Hematopoietic multipotent progenitor cell treated with erythropoietin and hydrocortisone succinate and interleukin-3 and kit ligand, for 15 days (in vitro differentiated cells): Measurements from ENCODE around the gene EPO.
A peak's percentile ranks its signal among the peaks of the same experiment; 100 is the strongest.
"Not testable (repeated sequence)": the region's sequence is repeated elsewhere in the genome, so short reads cannot be mapped to it uniquely, and the experiment has no call there.

Source experiments
- DNase-seq: peaks from one replicate; pipeline ENCODE4 v3.0.0-alpha.2; 2015; ENCODE audit warnings: low spot score

The EPO gene

DNA sequence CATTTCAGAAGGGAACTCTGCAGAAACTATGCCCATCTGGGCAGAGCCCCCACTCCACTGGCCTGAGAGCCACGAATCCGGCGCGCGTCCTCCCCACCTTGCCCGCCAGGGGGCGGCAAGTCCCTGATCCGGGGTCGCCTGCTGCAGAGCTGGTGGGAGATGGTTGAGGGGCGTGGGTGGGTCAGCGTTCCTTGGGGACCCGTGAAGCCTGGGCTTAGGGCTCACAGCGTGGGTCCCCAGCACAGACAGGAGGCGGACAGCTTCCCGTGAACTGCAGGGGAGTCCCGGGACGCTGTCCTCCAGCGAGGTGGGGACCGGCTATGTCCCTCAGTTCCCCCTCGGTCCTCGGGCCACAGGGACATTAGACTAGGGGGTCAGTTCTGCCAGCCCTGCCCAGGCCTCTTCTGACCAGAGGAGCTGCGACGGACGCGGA, 14.9 kb upstream of the EPO start:
- peak; percentile 72 for DNase-seq

- DNase-seq: peak; percentile 98
Observed at GRCh38 chr7:100705753-100706671, 14.3 kb upstream of the EPO start, which contains the start of gene POP7. TSS of gene POP7 (plus strand) at chr7:100706121. CDS start at chr7:100706831, 710 bp downstream.

- DNase-seq: no peak
Observed at GRCh38 chr7:100706672-100707311, 13.5 kb upstream of the EPO start.

DNA sequence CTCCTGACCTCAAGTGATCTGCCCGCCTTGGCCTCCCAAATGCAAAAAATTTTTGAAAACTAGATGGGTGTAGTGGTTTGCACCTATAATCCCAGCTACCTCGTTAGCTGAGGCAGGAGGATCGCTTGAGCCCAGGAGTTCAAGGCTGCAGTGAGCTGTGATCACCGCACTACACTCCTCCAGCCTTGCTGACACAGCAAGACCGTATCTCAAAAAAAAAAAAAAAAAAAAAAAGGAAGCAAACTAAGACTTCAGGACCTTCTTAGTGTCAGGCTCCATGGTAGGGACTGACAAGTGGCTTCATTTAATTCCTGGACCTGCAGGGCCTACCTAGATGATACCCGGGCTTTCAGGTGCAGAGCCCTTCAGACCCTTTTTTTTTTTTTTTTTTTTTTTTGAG, 11.9 kb upstream of the EPO start:
- no peak for DNase-seq

GRCh38 chr7:100710452-100710851, 9.8 kb upstream of the EPO start:
- no peak for DNase-seq

DNA sequence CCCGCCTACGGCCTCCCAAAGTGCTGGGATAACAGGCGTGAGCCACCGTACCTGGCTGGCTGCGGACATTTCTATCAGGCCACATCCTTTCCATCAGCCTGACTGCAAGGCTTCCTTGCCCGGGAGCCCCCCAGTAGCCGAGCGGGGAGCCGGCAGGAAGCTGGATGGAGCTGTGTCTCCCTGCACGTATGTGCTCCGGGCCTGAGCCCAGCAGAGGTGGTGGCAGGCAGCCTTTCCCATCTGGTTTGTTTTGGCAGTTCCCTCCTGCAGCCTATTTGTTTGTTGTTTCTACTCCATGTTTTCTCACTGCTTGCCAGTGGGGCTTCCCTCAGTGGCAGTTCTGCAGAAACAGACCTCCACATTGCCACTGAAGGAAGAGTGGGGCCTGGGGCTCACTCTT, 8.9 kb upstream of the EPO start:
- DNase-seq: no peak

DNA sequence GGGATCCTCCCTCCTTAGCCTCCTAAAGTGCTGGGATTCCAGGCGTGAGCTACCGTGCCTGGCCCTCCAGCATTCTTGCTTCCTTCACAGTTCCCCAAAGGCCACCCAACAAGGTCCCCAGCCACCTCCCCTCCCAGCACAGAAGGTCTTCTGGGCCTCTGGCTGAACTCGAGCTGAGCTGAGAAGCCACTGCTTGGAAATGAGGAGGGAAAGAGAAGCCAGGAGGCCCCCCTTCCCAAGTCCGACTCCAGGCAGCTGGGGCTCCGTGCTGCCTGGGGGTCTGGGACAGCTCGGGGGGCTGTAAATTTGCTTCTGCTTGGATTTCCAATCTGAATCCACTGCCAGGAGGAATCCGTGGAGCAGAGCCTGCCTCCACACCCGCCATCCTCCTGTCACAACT, 5.5 kb upstream of the EPO start:
- DNase-seq: no peak

GRCh38 chr7:100717073-100717472, 3.2 kb upstream of the EPO start:
- not testable (repeated sequence) for DNase-seq

DNA sequence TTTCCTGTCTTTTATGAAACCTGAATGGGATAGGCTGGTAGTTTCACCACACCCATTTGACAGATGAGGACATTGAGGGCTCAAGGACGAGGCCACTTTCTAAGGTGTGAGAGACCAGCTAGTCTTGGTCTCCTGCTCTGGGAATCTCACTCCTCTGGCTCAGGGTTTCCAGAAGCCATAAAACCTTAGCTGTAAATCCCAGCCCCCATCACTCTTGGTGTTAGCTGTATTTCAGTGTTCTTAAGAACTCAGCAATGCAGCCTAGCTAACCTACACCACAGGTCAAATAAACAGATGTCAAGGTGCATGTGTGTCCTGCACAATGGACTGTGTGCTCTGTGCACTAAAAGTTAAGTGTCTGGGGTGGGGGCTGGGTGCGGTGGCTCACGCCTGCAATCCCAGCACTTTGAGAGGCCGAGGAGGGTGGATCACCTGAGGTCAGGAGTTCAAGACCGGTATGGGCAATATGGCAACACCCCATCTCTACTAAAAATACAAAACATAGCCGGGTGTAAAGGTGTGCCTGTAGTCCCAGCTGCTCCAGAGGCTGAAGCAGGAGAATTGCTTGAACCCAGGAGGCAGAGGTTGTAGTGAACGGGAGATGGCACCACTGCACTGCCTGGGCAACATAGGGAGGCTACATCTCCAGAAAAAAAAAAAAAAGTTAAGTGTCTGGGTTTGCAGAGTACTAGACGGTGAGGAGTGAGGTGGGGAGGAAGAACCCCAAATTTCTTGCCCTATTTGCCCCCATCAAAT, 567 bp upstream of the EPO start:
- DNase-seq: no peak

DNA sequence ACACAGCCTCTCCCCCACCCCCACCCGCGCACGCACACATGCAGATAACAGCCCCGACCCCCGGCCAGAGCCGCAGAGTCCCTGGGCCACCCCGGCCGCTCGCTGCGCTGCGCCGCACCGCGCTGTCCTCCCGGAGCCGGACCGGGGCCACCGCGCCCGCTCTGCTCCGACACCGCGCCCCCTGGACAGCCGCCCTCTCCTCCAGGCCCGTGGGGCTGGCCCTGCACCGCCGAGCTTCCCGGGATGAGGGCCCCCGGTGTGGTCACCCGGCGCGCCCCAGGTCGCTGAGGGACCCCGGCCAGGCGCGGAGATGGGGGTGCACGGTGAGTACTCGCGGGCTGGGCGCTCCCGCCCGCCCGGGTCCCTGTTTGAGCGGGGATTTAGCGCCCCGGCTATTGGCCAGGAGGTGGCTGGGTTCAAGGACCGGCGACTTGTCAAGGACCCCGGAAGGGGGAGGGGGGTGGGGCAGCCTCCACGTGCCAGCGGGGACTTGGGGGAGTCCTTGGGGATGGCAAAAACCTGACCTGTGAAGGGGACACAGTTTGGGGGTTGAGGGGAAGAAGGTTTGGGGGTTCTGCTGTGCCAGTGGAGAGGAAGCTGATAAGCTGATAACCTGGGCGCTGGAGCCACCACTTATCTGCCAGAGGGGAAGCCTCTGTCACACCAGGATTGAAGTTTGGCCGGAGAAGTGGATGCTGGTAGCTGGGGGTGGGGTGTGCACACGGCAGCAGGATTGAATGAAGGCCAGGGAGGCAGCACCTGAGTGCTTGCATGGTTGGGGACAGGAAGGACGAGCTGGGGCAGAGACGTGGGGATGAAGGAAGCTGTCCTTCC, 620 bp downstream of the EPO start:
- no peak for DNase-seq

- no peak for DNase-seq
Observed at GRCh38 chr7:100721505-100721812, 1.2 kb downstream of the EPO start.

DNA sequence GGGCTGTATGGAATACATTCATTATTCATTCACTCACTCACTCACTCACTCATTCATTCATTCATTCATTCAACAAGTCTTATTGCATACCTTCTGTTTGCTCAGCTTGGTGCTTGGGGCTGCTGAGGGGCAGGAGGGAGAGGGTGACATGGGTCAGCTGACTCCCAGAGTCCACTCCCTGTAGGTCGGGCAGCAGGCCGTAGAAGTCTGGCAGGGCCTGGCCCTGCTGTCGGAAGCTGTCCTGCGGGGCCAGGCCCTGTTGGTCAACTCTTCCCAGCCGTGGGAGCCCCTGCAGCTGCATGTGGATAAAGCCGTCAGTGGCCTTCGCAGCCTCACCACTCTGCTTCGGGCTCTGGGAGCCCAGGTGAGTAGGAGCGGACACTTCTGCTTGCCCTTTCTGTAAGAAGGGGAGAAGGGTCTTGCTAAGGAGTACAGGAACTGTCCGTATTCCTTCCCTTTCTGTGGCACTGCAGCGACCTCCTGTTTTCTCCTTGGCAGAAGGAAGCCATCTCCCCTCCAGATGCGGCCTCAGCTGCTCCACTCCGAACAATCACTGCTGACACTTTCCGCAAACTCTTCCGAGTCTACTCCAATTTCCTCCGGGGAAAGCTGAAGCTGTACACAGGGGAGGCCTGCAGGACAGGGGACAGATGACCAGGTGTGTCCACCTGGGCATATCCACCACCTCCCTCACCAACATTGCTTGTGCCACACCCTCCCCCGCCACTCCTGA, 2.4 kb downstream of the EPO start:
- no peak for DNase-seq

GRCh38 chr7:100723732-100724275, 3.5 kb downstream of the EPO start:
- no peak for DNase-seq

- DNase-seq: not testable (repeated sequence)
Observed at GRCh38 chr7:100724364-100724763, 4.1 kb downstream of the EPO start.

DNA sequence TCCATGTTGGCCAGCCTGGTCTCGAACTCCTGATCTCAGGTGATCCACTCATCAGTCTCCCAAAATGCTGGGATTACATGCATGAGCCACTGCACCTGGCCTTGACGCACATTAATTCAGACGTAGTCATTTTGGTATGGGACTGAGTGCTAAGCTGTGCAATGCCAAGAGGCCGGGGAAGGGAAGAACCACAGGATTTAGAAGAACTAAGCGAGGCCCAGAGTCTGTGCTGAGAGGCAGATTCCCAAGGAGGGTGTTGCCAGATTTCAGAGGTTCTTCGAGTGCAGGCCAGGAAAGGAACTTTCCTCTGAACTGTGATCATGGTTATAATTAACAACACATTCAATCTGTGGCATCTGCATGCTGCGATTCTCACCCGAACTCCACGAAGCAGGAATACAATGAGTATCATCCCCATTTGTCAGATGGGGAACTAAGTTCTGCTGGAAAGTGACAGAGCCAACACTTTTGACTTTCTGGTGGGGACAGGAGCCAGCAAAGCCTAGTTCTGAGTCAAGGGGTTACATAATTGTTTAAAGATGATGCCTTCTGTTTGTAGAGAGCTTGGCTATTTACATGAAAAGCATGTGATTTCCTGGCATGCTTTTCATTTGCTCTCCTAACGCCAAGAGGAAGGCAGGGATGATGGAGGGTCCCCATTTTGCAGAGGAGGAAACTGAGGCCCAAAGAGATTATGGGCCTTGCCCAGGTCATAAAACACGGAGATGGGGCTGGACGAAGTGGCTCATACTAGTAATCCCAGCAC, 6.9 kb downstream of the EPO start:
- no peak for DNase-seq

GRCh38 chr7:100728196-100728595, 7.9 kb downstream of the EPO start:
- no peak for DNase-seq

GRCh38 chr7:100730136-100730800, 10.0 kb downstream of the EPO start:
- DNase-seq: no peak

DNA sequence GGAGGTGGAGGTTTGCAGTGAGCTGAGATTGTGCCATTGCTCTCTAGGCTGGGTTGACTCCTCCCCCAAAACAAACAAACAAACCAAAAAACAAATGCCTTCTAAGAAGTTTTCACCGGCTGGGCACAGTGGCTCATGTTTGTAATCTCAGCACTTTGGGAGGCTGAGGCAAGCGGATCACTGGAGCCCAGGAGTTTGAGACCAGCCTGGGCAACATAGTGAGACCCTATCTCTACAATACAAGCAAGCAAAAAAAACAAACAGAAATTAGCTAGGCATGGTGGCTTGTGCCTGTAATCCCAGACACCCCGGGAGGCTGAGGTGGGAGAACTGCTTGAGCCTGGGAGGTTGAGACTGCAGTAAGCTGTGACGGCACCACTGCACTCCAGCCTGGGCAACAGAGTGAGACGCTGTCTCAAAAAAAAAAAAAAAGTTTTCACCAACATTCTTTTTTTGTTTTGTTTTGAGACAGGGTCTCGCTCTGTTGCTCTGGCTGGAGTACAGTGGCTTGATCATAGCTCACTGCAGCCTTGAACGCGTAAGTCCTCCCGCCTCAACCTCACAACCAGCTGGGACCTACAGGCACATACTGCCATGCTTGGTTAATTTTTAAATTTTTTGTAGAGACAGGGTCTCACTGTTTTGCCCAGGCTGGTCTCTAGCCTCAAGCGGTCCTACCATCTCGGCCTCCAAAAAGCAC, 11.8 kb downstream of the EPO start:
- DNase-seq: no peak

- DNase-seq: no peak
Observed at GRCh38 chr7:100735730-100736129, 15.5 kb downstream of the EPO start.
